ENCODE measurements around the gene SPNS1. TPM values are rescaled to one million over a fixed set of nuclear protein-coding genes. Genes with fewer than 3 reads are reported as not detected.
"Not testable (repeated sequence)": the region's sequence is repeated elsewhere in the genome, so short reads cannot be mapped to it uniquely, and the experiment has no call there.

The SPNS1 gene
- total RNA-seq, 4 donors from 2014 or later, result 22.7 to 75.2 (median 28.2) TPM

- WGBS, 2 donors (ENCODE audit: low coverage in 1 of 2), result 87 to 90% methylated on average over 2 to 6 of the region's 6 CpGs
- Histone ChIP-seq H3K27me3 (no peaks in the 10 kb centered on the region), H3K36me3 (peaks cover 0 to 53% (median 24%) of the 10 kb centered on the region in 4 donors), H3K9me3 (no peaks in the 10 kb centered on the region), H3K4me1 (no peaks in the 10 kb centered on the region), H3K4me3 (no peak overlapping the region), H3K27ac (no peak overlapping the region)
- in situ Hi-C loops (cut with MboI; ENCODE audit: low pct_ligation_motif_present in 1 of 4, low pct_unique_long_range_greater_than_20kb in 1 of 4, low sequenced_read_pairs in 3 of 4), result no loop called here
- TF ChIP-seq EP300 (IDR thresholded peaks at IDR 0.05; ENCODE audit: low read depth) (no peak), POLR2A (IDR thresholded peaks at IDR 0.05) (no peak), POLR2AphosphoS5 (IDR thresholded peaks at IDR 0.05) (no peak)
- intact Hi-C loops (cut with DNase I; ENCODE audit: low total_unique reads), result no loop called here
- DNase-seq, result no peak
These were observed 15.7 kb upstream of the SPNS1 start for GRCh38 chr16:28958836-28959235.

- no peak for TF ChIP-seq EP300 (IDR thresholded peaks at IDR 0.05; ENCODE audit: low read depth)
- no peak for TF ChIP-seq CTCF (IDR thresholded peaks at IDR 0.05)
- TF ChIP-seq POLR2AphosphoS5 (IDR thresholded peaks at IDR 0.05), result no peak
- TF ChIP-seq POLR2A (IDR thresholded peaks at IDR 0.05), result no peak
- 93% methylated on average over 3 of the region's 3 CpGs; no CpG with 5 or more reads in 1 of the 2 donors for WGBS, 2 donors (ENCODE audit: low coverage in 1 of 2)
- in situ Hi-C loops (cut with MboI; ENCODE audit: low pct_ligation_motif_present in 1 of 4, low pct_unique_long_range_greater_than_20kb in 1 of 4, low sequenced_read_pairs in 3 of 4), result no loop called here
- Histone ChIP-seq H3K4me1 (no peaks in the 10 kb centered on the region), H3K27me3 (no peaks in the 10 kb centered on the region), H3K9me3 (no peaks in the 10 kb centered on the region), H3K4me3 (no peak overlapping the region), H3K36me3 (peaks cover 0 to 23% (median 11%) of the 10 kb centered on the region in 4 donors), H3K27ac (no peak overlapping the region)
- DNase-seq, result no peak
- intact Hi-C loops (cut with DNase I; ENCODE audit: low total_unique reads), result no loop called here
These were observed 10.5 kb upstream of the SPNS1 start for GRCh38 chr16:28964072-28964471.

- 86 to 89% methylated on average over 1 to 2 of the region's 2 CpGs for WGBS, 2 donors (ENCODE audit: low coverage in 1 of 2)
- in situ Hi-C loops (cut with MboI; ENCODE audit: low pct_ligation_motif_present in 1 of 4, low pct_unique_long_range_greater_than_20kb in 1 of 4, low sequenced_read_pairs in 3 of 4), result no loop called here
- H3K36me3 ChIP-seq, result peaks cover 0 to 23% (median 9%) of the 10 kb centered on the region in 4 donors
These were observed 10.1 kb upstream of the SPNS1 start for GRCh38 chr16:28964496-28964895.

GRCh38 chr16:28967156-28967555, 7.4 kb upstream of the SPNS1 start:
- 80 to 87% methylated on average over 3 to 4 of the region's 4 CpGs for WGBS, 2 donors (ENCODE audit: low coverage in 1 of 2)
- TF ChIP-seq POLR2A (IDR thresholded peaks at IDR 0.05), result no peak
- no peak for TF ChIP-seq POLR2AphosphoS5 (IDR thresholded peaks at IDR 0.05)
- TF ChIP-seq CTCF (IDR thresholded peaks at IDR 0.05), result no peak
- TF ChIP-seq EP300 (IDR thresholded peaks at IDR 0.05; ENCODE audit: low read depth), result no peak
- Histone ChIP-seq H3K4me1 (no peaks in the 10 kb centered on the region), H3K27me3 (no peaks in the 10 kb centered on the region), H3K9me3 (no peaks in the 10 kb centered on the region), H3K4me3 (no peak overlapping the region), H3K36me3 (peaks cover 0 to 17% (median 5%) of the 10 kb centered on the region in 4 donors), H3K27ac (no peak overlapping the region)
- intact Hi-C loops (cut with DNase I; ENCODE audit: low total_unique reads), result no loop called here
- DNase-seq, result no peak
- in situ Hi-C loops (cut with MboI; ENCODE audit: low pct_ligation_motif_present in 1 of 4, low pct_unique_long_range_greater_than_20kb in 1 of 4, low sequenced_read_pairs in 3 of 4), result no loop called here

More at GRCh38 chr16:28964496-28964895, 10.1 kb upstream of the SPNS1 start:
- no peak for DNase-seq
- TF ChIP-seq EP300 (IDR thresholded peaks at IDR 0.05; ENCODE audit: low read depth) (no peak), POLR2AphosphoS5 (IDR thresholded peaks at IDR 0.05) (no peak), POLR2A (IDR thresholded peaks at IDR 0.05) (no peak), CTCF (IDR thresholded peaks at IDR 0.05) (no peak)
- intact Hi-C loops (cut with DNase I; ENCODE audit: low total_unique reads), result no loop called here
- no peak overlapping the region for H3K4me3 ChIP-seq
- H3K9me3 ChIP-seq, result no peaks in the 10 kb centered on the region
- no peaks in the 10 kb centered on the region for H3K27me3 ChIP-seq
- H3K4me1 ChIP-seq, result no peaks in the 10 kb centered on the region
- H3K27ac ChIP-seq, result no peak overlapping the region

- H3K27me3 ChIP-seq; H3K27ac ChIP-seq; H3K4me1 ChIP-seq; intact Hi-C loops (cut with DNase I; ENCODE audit: low total_unique reads); H3K4me3 ChIP-seq; in situ Hi-C loops (cut with MboI; ENCODE audit: low pct_ligation_motif_present in 1 of 4, low pct_unique_long_range_greater_than_20kb in 1 of 4, low sequenced_read_pairs in 3 of 4); DNase-seq; H3K9me3 ChIP-seq; H3K36me3 ChIP-seq: not testable (repeated sequence)
- 85 to 100% methylated on average over 1 to 2 of the region's 2 CpGs for WGBS, 2 donors (ENCODE audit: low coverage in 1 of 2)
These were observed 4.9 kb upstream of the SPNS1 start for GRCh38 chr16:28969696-28970095.
